Activated T-cell treated with anti-CD3 and anti-CD28 coated beads, Interleukin-2, amount 50 U/mL, for 72 hours (primary cell): ENCODE data around the gene LRP1B. TPM values are rescaled to one million over a fixed set of nuclear protein-coding genes. Genes with fewer than 3 reads are reported as not detected.
"Not testable (repeated sequence)": the region's sequence is repeated elsewhere in the genome, so short reads cannot be mapped to it uniquely, and the experiment has no call there.

Experiments used
- ATAC-seq, 2 donors: fragments of 150-1000 bp; cut with Tn5 transposase; replicated peaks in 1 of 2; 2 replicates each; pipeline ENCODE4 v1.10.0; 2021; ENCODE audit warnings: moderate library complexity in 2 of 2, mild to moderate bottlenecking in 1 of 2
- DNase-seq, 2 donors: peaks; one replicate each; pipeline ENCODE4 v3.0.0; 2021 to 2022; ENCODE audit warnings: mixed read lengths in 1 of 2
- H3K27ac Mint-ChIP-seq: one replicate; pipeline ENCODE4 v1.8.0; 2022; ENCODE audit warnings: mild to moderate bottlenecking, moderate library complexity, mixed read lengths
- H3K27me3 Mint-ChIP-seq: one replicate; pipeline ENCODE4 v1.8.0; 2022; ENCODE audit warnings: low read depth, mixed read lengths
- H3K36me3 Mint-ChIP-seq, 2 donors: one replicate each; pipeline ENCODE4 v1.8.0; 2022; ENCODE audit warnings: mixed read lengths in 2 of 2, mild to moderate bottlenecking in 1 of 2; ENCODE audit not compliant: insufficient read depth in 2 of 2
- H3K4me1 Mint-ChIP-seq: one replicate; pipeline ENCODE4 v1.8.0; 2022; ENCODE audit warnings: low read depth, mixed read lengths
- H3K4me3 Mint-ChIP-seq, 2 donors: one replicate each; pipeline ENCODE4 v1.8.0; 2022; ENCODE audit warnings: mild to moderate bottlenecking in 2 of 2, mixed read lengths in 2 of 2, moderate library complexity in 2 of 2
- H3K9me3 Mint-ChIP-seq, 2 donors: one replicate each; pipeline ENCODE4 v1.8.0; 2022; ENCODE audit warnings: mixed read lengths in 2 of 2
- total RNA-seq, 2 donors: library from RNA; stranded (reverse); gene quantifications; one replicate each; pipeline ENCODE4 v1.2.3, GENCODE V29; 2022

The LRP1B gene
- total RNA-seq, 2 donors from 2014 or later = not detected

DNA sequence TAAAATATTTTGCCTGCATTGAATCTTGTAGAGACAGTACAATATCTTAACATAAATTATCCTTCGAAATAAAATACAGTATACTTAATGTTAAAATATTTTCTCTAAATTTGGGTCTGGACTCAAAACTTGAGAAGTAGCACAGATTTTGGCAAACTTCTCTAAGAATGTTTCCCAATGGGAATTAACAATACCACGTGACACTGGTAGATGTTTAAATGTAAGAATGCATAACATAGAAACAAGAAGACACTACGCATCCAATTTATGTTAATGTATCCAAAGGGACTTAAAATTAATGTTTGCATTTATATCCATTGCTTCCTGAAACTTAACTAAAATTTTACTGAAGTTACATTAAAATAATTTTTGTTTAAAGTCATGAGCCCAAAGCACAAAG, 1460.9 kb downstream of the LRP1B start:
- H3K4me1 Mint-ChIP-seq = no peaks in the 10 kb centered on the region
- H3K27me3 Mint-ChIP-seq = no peaks in the 10 kb centered on the region
- no peak overlapping the region for H3K27ac Mint-ChIP-seq
- no peak for DNase-seq
- H3K36me3 Mint-ChIP-seq = peaks cover 0 to 2% of the 10 kb centered on the region in 2 donors
- ATAC-seq = no peak
- peaks cover 11 to 15% of the 10 kb centered on the region in 2 donors for H3K9me3 Mint-ChIP-seq
- H3K4me3 Mint-ChIP-seq = no peak overlapping the region

DNA sequence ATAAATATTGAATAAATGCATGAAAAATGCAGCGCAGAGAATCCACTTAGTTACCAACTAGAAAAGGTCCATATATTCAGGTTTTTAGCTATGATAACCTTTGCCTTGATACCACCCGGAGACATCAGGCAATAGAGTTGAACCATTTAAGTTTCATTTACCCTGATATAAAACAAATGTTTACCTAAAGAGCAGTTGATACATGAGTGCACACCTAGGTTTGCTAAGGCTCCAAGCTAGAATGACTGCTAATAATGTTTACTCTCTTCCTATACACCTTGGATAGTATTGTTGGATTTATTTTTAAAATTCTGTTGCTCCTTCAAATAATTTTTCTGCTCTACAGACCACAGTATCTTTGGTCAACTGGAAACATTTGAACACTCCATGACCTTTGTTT, 1463.6 kb downstream of the LRP1B start:
- no peak overlapping the region for H3K4me3 Mint-ChIP-seq
- peak overlapping the region; percentile 12 for H3K27ac Mint-ChIP-seq
- H3K9me3 Mint-ChIP-seq = peaks cover 7 to 9% of the 10 kb centered on the region in 2 donors
- ATAC-seq = no peak
- no peaks in the 10 kb centered on the region for H3K27me3 Mint-ChIP-seq
- DNase-seq = no peak
- H3K4me1 Mint-ChIP-seq = no peaks in the 10 kb centered on the region
- no peaks in the 10 kb centered on the region for H3K36me3 Mint-ChIP-seq

DNA sequence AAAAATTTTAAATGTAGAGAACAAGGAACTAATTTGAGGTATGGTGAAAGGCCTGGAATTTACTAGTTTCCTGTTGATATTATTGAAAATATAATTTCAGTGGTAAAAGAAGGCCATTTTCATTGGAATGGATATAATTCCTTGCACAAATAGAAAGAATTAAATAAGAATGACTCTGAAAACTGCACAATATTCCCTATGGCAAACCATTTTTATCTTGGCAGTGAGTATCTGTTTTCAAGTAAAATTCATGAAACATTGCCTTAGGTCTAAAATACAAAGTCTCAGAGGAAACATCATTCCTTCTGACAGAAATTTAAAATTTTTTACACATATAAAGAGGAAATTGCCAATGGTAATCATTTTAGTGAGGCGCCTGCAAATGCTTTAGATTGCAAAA, 1468.3 kb downstream of the LRP1B start:
- Mint-ChIP-seq H3K9me3 (peaks cover 2 to 3% of the 10 kb centered on the region in 2 donors), H3K27ac (no peak overlapping the region), H3K36me3 (no peaks in the 10 kb centered on the region), H3K27me3 (no peaks in the 10 kb centered on the region), H3K4me1 (no peaks in the 10 kb centered on the region), H3K4me3 (no peak overlapping the region)
- ATAC-seq = no peak
- DNase-seq = no peak

DNA sequence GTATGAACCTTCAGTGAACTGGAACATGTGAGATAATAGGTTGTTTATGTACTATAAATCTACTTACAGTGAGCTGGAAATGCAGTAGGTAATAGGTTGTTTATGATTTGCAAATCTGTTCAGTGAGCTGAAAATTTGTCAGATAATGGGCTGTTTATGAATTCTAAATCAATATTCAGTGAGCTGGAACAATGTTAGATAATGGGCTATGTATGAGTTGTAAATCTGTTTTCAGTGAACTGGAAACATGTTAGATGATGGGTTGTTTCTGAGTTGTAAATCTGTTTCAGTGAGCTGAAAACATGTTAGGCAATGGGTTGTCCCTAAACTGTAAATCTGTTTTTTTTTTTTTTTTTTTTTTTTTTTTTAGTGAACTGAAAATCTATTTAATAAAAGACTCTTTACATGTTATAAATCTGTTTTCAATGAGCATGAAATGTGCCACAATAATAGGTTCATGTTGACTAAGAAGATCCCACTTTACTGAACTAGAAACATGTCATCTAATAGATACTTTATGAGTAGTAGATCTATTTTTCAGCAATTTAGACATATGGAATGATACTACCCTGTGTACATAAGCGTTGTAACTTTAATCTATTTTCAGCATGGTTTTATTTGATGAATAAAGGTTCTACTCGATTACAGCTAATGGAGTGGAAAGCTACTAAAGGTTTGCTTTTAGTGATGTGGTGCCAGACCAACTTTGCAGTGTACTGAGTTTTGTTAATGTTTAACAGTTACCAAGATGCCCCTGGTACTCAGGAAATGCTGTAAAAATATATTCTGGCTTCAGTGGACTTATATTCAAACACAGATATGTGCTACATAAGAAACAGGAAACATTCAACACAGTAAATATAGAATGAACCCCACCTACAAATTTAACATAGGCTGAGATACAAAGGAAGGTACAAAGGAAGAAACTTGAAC, 1471.8 kb downstream of the LRP1B start:
- no peak overlapping the region for H3K27ac Mint-ChIP-seq
- no peaks in the 10 kb centered on the region for H3K27me3 Mint-ChIP-seq
- DNase-seq (no peak), ATAC-seq (no peak)
- no peaks in the 10 kb centered on the region for H3K4me1 Mint-ChIP-seq
- H3K4me3 Mint-ChIP-seq = no peak overlapping the region
- no peaks in the 10 kb centered on the region for H3K36me3 Mint-ChIP-seq
- peaks cover 2 to 3% of the 10 kb centered on the region in 2 donors for H3K9me3 Mint-ChIP-seq

DNA sequence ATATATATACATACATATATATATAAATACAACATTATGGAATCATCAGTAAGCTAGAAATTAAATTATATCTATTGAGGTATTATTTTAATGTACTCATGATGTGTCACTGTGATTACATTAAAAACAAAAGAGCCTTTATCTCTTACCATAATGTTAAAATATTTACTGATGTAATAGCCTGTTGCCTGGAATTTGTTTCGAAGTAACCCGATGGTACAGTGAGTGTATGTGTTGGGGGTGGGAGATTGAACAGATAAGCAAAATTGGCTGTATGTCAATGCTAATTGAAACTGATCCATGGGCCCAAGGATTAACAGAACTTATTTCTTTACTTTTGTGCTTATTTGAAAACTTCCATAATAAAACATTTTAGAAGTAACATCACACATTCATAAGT, 1473.2 kb downstream of the LRP1B start:
- no peak for ATAC-seq
- H3K27ac Mint-ChIP-seq = no peak overlapping the region
- H3K4me1 Mint-ChIP-seq = no peaks in the 10 kb centered on the region
- no peaks in the 10 kb centered on the region for H3K27me3 Mint-ChIP-seq
- H3K4me3 Mint-ChIP-seq = no peak overlapping the region
- no peaks in the 10 kb centered on the region for H3K36me3 Mint-ChIP-seq
- no peak for DNase-seq
- H3K9me3 Mint-ChIP-seq = peaks cover 0 to 2% of the 10 kb centered on the region in 2 donors

DNA sequence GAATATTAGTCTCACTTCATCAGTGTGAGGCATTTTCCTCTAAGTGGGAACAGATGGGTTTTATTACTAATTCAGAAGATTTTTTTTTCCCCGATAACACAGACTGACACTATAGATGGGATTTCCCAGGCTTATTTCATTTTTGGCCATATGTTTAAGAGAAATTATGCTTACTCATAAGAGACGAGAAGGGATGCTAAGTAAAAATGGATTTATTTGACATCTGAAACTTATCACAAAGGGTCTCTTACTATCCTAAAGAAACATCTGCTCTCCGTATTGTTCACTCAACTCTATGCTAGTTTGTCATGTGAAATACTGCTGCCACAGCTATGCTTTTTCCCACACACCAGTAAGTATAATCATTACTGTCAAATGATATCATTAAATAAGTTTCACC, 1476.3 kb downstream of the LRP1B start:
- Mint-ChIP-seq H3K4me3 (no peak overlapping the region), H3K36me3 (no peaks in the 10 kb centered on the region), H3K27me3 (no peaks in the 10 kb centered on the region), H3K4me1 (no peaks in the 10 kb centered on the region), H3K9me3 (peaks cover 2 to 5% of the 10 kb centered on the region in 2 donors), H3K27ac (no peak overlapping the region)
- DNase-seq = no peak
- ATAC-seq = no peak

DNA sequence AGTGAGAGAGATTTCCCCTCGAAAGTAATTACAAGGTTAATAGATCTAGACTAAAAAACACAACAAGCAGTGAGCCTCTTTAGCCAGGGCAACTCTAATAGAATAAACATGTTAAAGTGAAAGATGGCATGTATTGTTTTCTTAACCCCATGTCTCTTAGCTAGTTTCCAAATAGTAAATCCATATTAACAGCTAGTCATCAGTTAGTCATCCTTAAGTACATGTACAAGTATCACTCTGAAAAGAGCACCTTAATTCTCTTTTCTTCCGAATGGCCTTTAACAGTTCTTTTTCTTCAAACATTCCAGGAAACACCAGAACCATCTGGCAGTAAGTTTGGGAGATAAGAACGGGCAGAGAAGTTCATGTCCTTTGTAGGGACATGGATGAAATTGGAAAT, 1480.0 kb downstream of the LRP1B start:
- Mint-ChIP-seq H3K36me3 (no peaks in the 10 kb centered on the region), H3K4me3 (no peak overlapping the region), H3K27ac (no peak overlapping the region), H3K27me3 (no peaks in the 10 kb centered on the region), H3K4me1 (no peaks in the 10 kb centered on the region), H3K9me3 (peaks cover 2 to 7% of the 10 kb centered on the region in 2 donors)
- DNase-seq (no peak), ATAC-seq (no peak)

DNA sequence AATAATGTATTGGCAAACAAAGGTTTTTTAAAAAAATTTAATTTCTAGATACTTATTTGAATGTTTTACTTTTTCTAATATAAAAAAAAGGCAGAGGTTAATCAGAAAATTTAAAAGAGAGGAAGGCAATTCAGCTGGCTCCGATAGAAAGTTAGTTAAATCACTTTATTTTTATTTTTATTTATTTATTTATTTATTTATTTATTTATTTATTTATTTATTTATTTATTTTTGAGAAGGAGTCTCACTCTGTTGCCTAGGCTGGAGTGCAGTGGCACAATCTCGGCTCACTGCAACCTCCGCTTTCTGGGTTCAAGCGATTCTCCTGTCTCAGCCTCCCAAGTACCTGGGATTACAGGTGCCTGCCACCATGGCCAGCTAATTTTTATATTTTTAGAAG, 1480.7 kb downstream of the LRP1B start:
- H3K4me3 Mint-ChIP-seq, H3K4me1 Mint-ChIP-seq: not testable (repeated sequence)

DNA sequence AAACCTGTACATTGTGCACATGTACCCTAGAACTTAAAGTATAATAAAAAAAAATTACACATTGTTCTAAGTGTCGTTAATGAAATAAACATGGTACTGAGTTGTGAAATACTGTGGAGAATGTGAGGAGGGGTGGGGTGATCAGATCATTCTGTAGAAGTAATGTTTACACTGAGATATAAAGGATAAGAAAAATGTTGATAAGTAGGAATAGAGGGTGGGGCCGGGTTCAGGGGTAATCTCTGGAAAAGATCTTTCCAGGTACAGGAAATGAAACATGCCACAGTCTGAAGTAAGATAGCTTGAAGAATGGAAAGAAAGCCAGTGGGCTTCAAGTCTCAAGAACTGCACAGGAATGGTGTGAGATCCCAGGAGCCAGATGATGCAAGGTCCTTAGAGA, 1482.4 kb downstream of the LRP1B start:
- Mint-ChIP-seq H3K9me3 (peaks cover 2 to 7% of the 10 kb centered on the region in 2 donors), H3K27ac (no peak overlapping the region), H3K4me1 (no peaks in the 10 kb centered on the region), H3K27me3 (no peaks in the 10 kb centered on the region), H3K4me3 (no peak overlapping the region), H3K36me3 (no peaks in the 10 kb centered on the region)
- no peak for DNase-seq
- ATAC-seq = no peak

More for the DNA sequence above, 1480.7 kb downstream of the LRP1B start:
- ATAC-seq, H3K27me3 Mint-ChIP-seq, H3K27ac Mint-ChIP-seq, H3K9me3 Mint-ChIP-seq, DNase-seq, H3K36me3 Mint-ChIP-seq: not testable (repeated sequence)

DNA sequence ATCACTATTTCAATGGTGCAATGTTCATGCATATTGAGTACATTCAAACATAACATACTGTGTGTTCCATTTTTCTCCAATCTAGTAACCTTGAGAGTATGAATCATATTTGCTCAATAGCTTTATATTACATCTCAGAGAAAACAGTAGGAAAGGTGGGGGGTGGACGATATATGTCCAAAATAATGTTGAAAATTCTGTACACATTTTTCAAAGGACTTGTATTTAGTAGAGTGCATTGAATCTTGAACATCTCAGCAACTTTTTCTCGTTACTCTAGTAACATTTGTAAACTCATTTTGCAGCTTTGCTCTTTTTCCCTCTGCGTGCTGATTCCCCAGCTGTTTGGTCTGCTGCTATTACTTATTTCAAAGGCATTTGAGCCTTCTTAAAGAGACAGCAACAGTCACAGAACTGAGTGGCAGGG, 1487.0 kb downstream of the LRP1B start:
- H3K27ac Mint-ChIP-seq = no peak overlapping the region
- peaks cover 0 to 2% of the 10 kb centered on the region in 2 donors for H3K36me3 Mint-ChIP-seq
- H3K4me1 Mint-ChIP-seq = no peaks in the 10 kb centered on the region

DNA sequence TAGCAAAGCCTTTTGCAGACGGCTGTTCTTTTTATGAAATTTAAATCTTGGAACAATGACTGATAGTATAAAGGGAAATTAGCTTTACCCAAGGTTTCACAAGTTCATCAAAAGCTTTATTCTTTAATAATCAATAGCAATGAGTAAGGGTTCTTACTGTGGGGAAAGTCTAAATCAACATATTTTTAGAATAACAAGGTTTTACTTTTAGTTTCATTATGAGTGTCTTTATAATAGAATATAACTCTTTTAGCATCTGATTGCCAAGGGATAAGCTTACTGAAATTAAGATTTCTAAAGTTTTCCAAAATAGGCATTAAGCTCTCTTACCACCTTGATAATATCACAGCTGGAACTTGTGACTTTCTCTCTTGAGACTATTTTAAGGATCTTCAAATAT, 1489.7 kb downstream of the LRP1B start:
- no peaks in the 10 kb centered on the region for H3K4me1 Mint-ChIP-seq
- H3K36me3 Mint-ChIP-seq = peaks cover 0 to 2% of the 10 kb centered on the region in 2 donors
- H3K4me3 Mint-ChIP-seq = no peak overlapping the region
- ATAC-seq (no peak), DNase-seq (no peak)
- peaks cover 0 to 2% of the 10 kb centered on the region in 2 donors for H3K9me3 Mint-ChIP-seq
- no peaks in the 10 kb centered on the region for H3K27me3 Mint-ChIP-seq
- H3K27ac Mint-ChIP-seq = no peak overlapping the region

More for the DNA sequence above, 1487.0 kb downstream of the LRP1B start:
- H3K27me3 Mint-ChIP-seq = no peaks in the 10 kb centered on the region
- peaks cover 0 to 4% of the 10 kb centered on the region in 2 donors for H3K9me3 Mint-ChIP-seq
- DNase-seq (no peak), ATAC-seq (no peak)
- H3K4me3 Mint-ChIP-seq = no peak overlapping the region

DNA sequence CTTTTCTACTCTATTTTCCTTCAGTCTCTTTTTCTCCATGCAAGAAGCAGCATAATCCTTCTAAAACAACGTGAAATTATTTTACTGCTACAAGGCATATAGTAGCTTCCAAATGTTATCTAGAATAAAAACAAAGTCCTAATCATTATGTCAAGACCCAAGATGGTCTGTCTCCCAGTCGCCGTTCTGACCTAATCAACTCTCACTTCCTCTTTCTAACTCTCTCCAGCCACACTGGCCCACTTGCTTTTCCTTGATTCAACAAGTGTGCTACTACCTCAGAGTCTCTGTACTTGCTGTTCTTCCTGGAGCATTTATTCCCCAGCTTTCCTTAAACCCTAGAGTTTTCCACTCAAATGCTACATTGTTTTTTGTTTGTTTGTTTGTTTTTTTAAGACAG, 1491.2 kb downstream of the LRP1B start:
- no peaks in the 10 kb centered on the region for H3K4me1 Mint-ChIP-seq
- DNase-seq (no peak), ATAC-seq (no peak)
- H3K4me3 Mint-ChIP-seq = no peak overlapping the region
- H3K27ac Mint-ChIP-seq = no peak overlapping the region
- H3K36me3 Mint-ChIP-seq = peaks cover 0 to 2% of the 10 kb centered on the region in 2 donors
- H3K27me3 Mint-ChIP-seq = no peaks in the 10 kb centered on the region
- H3K9me3 Mint-ChIP-seq = no peaks in the 10 kb centered on the region

DNA sequence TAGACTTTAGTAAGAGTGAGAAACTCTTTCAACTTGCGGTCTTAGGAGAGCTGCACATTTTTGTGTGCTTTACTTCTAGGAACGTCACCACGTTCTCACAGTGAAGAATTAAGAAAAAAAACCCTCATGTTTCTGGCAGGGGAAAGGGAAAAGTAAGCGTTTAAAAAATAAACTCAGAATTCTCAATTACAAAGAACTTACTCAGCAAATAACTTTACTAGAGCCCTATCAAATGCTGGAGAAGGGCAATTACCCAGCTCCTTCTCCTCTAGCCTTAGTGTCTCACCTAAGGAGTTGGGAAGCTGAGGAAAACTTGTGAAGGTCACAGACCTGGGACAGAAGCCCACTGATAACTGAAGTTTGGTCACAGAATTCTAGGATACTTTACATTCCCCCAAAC, 1500.3 kb downstream of the LRP1B start:
- Mint-ChIP-seq H3K9me3 (peaks cover 10 to 19% of the 10 kb centered on the region in 2 donors), H3K4me1 (no peaks in the 10 kb centered on the region), H3K4me3 (no peak overlapping the region), H3K27me3 (no peaks in the 10 kb centered on the region), H3K36me3 (peaks cover 2 to 4% of the 10 kb centered on the region in 2 donors), H3K27ac (no peak overlapping the region)
- DNase-seq = no peak
- ATAC-seq = no peak

DNA sequence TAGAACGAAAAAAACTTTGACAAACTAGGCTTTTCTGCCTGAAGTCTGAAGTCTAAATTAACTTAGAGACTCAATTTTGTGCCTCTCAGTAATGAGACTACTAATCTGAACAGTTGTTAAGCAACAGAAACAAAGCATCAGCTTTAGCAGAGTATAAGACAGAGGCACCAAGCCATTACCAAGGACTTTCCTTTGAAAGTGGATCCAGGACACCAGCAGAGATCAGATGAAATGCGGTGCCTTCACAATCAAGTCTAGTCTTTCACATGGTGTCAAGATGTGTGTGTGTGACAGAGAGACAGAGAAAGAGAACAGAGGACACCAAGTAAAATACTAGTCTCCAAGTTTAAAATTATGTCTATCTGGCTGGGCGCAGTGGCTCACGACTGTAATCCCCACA, 1502.9 kb downstream of the LRP1B start:
- Mint-ChIP-seq H3K9me3 (peaks cover 15 to 22% of the 10 kb centered on the region in 2 donors), H3K4me1 (no peaks in the 10 kb centered on the region), H3K4me3 (no peak overlapping the region), H3K27me3 (no peaks in the 10 kb centered on the region), H3K27ac (no peak overlapping the region), H3K36me3 (peaks cover 2 to 4% of the 10 kb centered on the region in 2 donors)
- ATAC-seq (no peak), DNase-seq (no peak)
